GM10266 (cell line): ENCODE data around the gene POLE.

Source experiments
- DNase-seq: peaks from one replicate; pipeline ENCODE4 v3.0.0; 2012; ENCODE audit errors: extremely low spot score
- TF ChIP-seq, protein P1 (sequence below): IDR thresholded peaks from 2 replicates; pipeline ENCODE4 v1.5.1; 2012; ENCODE audit warnings: mild to moderate bottlenecking, low read depth; ENCODE audit not compliant: control insufficient read depth, insufficient read depth; ENCODE audit errors: missing control alignments

The POLE gene

DNA sequence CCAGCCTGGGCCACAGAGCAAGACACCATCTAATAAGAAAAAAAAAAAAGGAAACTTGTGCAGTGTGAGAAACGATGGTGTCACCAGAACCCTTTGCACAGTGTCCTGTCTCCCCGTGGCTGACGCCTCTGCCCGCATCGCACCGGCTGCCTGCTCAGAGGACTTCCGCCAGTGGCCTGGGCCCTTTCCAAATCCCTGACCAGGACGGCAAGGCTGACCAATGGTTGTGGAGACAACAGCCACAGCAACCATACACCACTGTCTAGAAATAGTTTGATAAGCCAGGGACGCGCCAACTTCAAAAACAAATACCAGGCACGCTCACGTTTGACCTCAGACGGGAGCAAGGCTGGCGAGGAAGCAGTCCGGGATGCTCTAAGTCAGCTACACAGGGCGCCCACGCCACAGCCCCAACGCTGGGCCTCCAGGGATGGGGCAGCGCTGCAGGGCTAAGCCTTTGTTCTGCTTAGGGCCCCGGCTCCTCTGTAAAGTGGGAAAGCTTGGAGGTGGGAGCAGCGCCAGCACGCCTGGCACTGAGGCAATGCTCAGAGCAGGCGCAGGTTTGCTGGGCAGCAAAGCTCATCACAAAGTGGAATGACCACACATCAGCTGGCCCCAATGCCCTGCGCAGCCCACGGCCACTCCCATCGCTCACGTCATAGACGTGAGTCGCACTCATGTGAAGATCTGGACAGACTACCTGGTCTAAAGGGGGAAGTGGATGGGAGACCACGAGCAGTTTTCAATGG, 36.0 kb upstream of the POLE start:
- TF ChIP-seq, protein P1, sequence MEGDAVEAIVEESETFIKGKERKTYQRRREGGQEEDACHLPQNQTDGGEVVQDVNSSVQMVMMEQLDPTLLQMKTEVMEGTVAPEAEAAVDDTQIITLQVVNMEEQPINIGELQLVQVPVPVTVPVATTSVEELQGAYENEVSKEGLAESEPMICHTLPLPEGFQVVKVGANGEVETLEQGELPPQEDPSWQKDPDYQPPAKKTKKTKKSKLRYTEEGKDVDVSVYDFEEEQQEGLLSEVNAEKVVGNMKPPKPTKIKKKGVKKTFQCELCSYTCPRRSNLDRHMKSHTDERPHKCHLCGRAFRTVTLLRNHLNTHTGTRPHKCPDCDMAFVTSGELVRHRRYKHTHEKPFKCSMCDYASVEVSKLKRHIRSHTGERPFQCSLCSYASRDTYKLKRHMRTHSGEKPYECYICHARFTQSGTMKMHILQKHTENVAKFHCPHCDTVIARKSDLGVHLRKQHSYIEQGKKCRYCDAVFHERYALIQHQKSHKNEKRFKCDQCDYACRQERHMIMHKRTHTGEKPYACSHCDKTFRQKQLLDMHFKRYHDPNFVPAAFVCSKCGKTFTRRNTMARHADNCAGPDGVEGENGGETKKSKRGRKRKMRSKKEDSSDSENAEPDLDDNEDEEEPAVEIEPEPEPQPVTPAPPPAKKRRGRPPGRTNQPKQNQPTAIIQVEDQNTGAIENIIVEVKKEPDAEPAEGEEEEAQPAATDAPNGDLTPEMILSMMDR: no peak
- no peak for DNase-seq

DNA sequence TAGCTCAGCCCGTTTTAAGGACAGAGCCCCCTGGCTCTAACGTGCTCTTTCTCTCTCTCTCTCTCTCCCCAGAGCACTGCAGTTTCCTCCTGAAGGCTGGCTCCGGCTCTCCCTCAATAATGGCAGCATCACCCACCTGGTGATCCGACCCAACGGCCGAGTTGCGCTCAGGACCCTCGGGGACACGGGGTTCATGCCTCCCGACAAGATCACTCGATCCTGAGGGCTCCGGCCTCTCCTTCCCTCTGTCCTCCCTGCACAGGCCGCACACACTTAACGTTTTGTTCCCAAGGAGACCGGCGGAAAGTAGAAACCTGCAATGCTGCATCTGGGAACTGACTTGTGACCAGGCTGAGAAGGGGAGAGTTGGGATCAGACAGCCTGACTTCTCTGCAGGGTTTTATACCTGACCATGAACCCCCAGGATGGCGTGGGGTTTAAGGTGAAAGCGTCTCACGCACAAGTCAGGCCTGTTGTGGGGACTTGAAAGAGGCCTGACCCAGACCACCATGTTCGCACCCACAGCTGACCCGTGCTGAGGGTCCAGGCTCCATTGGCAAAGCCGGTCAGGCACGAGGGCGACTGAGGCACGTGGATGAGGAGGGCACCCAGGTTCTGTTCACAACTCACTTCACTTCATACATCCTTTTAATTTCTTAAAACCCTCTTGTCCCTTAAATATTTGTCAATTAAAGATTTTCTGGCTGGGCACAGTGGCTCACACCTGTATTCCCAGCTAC, 33.6 kb upstream of the POLE start:
- no peak for DNase-seq
- TF ChIP-seq, protein P1: no peak

GRCh38 chr12:132719954-132720324, 32.8 kb upstream of the POLE start:
- TF ChIP-seq, protein P1: no peak
- DNase-seq: no peak

GRCh38 chr12:132719141-132719953, 32.2 kb upstream of the POLE start:
- no peak for DNase-seq
- TF ChIP-seq, protein P1: no peak

DNA sequence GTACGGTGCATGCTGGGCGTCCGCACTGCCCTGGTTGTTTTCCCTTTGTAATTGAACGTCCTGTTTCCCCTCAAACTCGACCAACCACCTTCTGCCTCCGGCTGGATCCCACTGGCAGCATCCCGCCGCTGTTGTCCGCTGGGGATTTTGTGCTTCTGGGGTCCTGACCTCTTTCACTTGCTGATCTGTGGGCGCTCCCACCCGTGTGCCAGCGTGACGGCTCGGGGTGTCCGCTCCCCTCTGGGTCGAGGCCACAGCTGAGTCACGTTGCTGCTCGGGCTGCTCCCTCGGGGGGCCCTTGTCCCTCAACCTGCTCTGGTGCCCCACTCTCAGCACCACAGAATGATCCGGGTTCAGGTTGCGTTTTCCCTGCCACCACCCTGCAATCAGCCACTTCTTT, 31.5 kb upstream of the POLE start:
- TF ChIP-seq, protein P1: no peak
- no peak for DNase-seq

DNA sequence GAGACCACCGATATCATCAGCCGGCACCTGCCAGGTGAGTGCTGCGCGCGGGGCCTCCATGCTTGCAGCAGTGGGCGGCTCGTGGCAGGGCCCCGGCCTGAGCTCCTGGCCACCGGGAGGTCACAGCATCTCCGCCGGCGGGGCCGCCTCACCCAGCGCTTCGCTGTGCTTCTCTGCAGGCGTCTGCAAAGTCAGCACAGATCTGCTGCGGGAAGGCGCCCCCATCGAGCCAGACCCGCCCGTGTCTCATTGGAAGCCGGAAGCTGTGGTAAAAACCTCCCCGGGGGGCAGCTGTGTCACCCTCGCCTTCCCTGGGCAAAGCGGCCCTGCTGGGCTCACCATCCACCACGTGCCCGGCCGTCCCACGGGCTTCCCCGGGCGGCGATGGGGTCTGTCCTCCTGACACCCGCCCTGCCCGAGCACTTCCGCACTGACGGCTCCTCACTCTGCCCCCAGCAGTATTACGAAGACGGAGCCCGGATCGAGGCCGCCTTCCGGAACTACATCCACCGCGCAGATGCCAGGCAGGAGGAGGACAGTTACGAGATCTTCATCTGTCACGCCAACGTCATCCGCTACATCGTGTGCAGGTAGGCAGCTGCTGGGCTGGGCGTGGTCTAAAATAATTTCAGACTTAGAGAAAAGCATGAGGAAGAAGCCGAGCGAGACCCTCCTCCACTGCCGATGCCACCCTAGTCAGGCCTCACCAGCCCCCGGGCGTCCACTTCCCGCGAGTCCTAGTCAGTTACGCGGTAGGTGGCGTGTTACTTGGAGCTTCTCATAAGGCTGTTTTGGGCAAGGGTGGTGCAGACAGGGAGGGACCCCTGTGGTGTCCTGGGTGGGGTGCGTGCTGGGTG, 30.6 kb upstream of the POLE start:
- DNase-seq: no peak
- TF ChIP-seq, protein P1: no peak
